GM12892 (cell line): ENCODE results near the gene SLC23A1.

Experiments
- POLR2A ChIP-seq: IDR thresholded peaks from 2 replicates; pipeline ENCODE4 v1.6.1; 2011; ENCODE audit warnings: low read depth, low read length, control low read depth
- POLR2AphosphoS5 ChIP-seq: IDR thresholded peaks from 2 replicates; pipeline ENCODE4 v1.6.1; 2011; ENCODE audit warnings: low read depth, low read length, control low read depth

GRCh38 chr5:139407517-139407916, 24.4 kb upstream of the SLC23A1 start:
- TF ChIP-seq POLR2A (no peak), POLR2AphosphoS5 (no peak)
